Ishikawa (cell line): ENCODE results near the gene ADGRB2.

Experiments
- CEBPB ChIP-seq: IDR thresholded peaks from 2 replicates; pipeline ENCODE4 v1.6.1; 2012
- MAX ChIP-seq: IDR thresholded peaks from 2 replicates; pipeline ENCODE4 v1.6.1; 2012
- RAD21 ChIP-seq: IDR thresholded peaks from 2 replicates; pipeline ENCODE4 v1.6.1; 2012; ENCODE audit warnings: low read depth

- TF ChIP-seq MAX = no peak
- no peak for TF ChIP-seq CEBPB
- TF ChIP-seq RAD21 = no peak
Measured at GRCh38 chr1:31792116-31792515, 28.0 kb upstream of the ADGRB2 start.
